HepG2 (cell line): Measurements from ENCODE around the gene ACER2. TPM values are rescaled to one million over a fixed set of nuclear protein-coding genes. Genes with fewer than 3 reads are reported as not detected.

Source experiments
- ATAC-seq: fragments of 200-7000 bp; cut with Tn5 transposase; 3 replicates; pipeline ENCODE4 v1.9.1; 2020; ENCODE audit warnings: mild to moderate bottlenecking, moderate library complexity
- BruUV-seq: library from RNA; stranded (reverse); fragments of 400-500 nt; replicated peaks from 2 replicates; lab custom pipeline; 2021; lab: Mats Ljungman, UMichigan
- CTCF ChIA-PET: fragments of 300-600 bp; formaldehyde crosslinking; extraction: SDS; loops from one replicate; lab custom pipeline; 2021; ENCODE audit warnings: low total read pairs, inconsistent platforms, low intra/inter-chr PET ratio; lab: Yijun Ruan, JAX
- POLR2A ChIA-PET: fragments of 350-600 bp; sonication (Branson Sonifier 250); formaldehyde crosslinking; loops from one replicate; lab custom pipeline; 2020; ENCODE audit warnings: antibody characterized with exemption, inconsistent platforms; lab: Yijun Ruan, JAX
- DNase-seq: peaks from one replicate; pipeline ENCODE4 v3.0.0-alpha.2; 2015; ENCODE audit warnings: low spot score
- FAIRE-seq: peaks from 3 replicates; lab custom pipeline; 2011; peaks lifted over from hg19 to GRCh38; lab: Jason Lieb, UNC
- H2AFZ ChIP-seq: one replicate; pipeline ENCODE4 v1.6.1; 2011; ENCODE audit warnings: low read length, inconsistent platforms
- H3K27ac ChIP-seq: fragments of 300-600 bp; 3 replicates; pipeline ENCODE4 v1.8.0; 2011; ENCODE audit warnings: mixed run types, mild to moderate bottlenecking, mixed read lengths, low read length, inconsistent platforms; ENCODE audit not compliant: insufficient read depth; ENCODE audit errors: extremely low read length
- H3K27me3 ChIP-seq, 2 experiments: fragments of 200-600 bp in 1 of 2; 2 replicates in 1 of 2; 3 replicates in 1 of 2; pipeline versions ENCODE4 v1.6.0 to v1.8.0; 2011; ENCODE audit warnings: low read length in 2 of 2, mild to moderate bottlenecking in 2 of 2, moderate library complexity in 2 of 2, inconsistent platforms in 1 of 2; ENCODE audit not compliant: insufficient read depth in 2 of 2, control insufficient read depth in 1 of 2
- H3K36me3 ChIP-seq, 2 experiments: fragments of 200-600 bp in 1 of 2; replicated peaks in 1 of 2; 2 replicates in 1 of 2; 3 replicates in 1 of 2; pipeline versions ENCODE4 v1.5.1 to v1.8.0; 2011; ENCODE audit warnings: low read length in 2 of 2, inconsistent platforms in 1 of 2; ENCODE audit not compliant: insufficient read depth in 2 of 2, control insufficient read depth in 1 of 2
- H3K4me1 ChIP-seq: 2 replicates; pipeline ENCODE4 v1.5.1; 2012; ENCODE audit warnings: low read length, inconsistent platforms; ENCODE audit not compliant: insufficient read depth
- H3K4me2 ChIP-seq: 2 replicates; pipeline ENCODE4 v1.6.0; 2011; ENCODE audit warnings: low read depth, low read length, inconsistent platforms
- H3K4me3 ChIP-seq, 3 experiments: fragments of 200-600 bp in 1 of 3; sonication (generic), shearing (Covaris generic) in 1 of 3; replicated peaks in 1 of 3; 2 replicates each; pipeline ENCODE4 v1.5.1; 2011 to 2016; ENCODE audit warnings: low read length in 3 of 3, inconsistent platforms in 2 of 3, low read depth in 2 of 3, mild to moderate bottlenecking in 2 of 3, control low read depth in 1 of 3, mixed read lengths in 1 of 3; ENCODE audit not compliant: insufficient read depth in 1 of 3
- H3K79me2 ChIP-seq: one replicate; pipeline ENCODE4 v1.6.1; 2011; ENCODE audit warnings: low read length, inconsistent platforms; ENCODE audit not compliant: insufficient read depth
- H3K9ac ChIP-seq: 2 replicates; pipeline ENCODE4 v1.6.0; 2011; ENCODE audit warnings: mild to moderate bottlenecking, low read depth, low read length, inconsistent platforms; ENCODE audit not compliant: insufficient read depth
- H3K9me3 ChIP-seq: 2 replicates; pipeline ENCODE4 v1.5.1; 2012; ENCODE audit warnings: mild to moderate bottlenecking, low read length
- H4K20me1 ChIP-seq: 2 replicates; pipeline ENCODE4 v1.6.0; 2011; ENCODE audit warnings: inconsistent platforms, mild to moderate bottlenecking, low read length, moderate library complexity; ENCODE audit not compliant: insufficient read depth
- ATF7 ChIP-seq, 2 experiments: fragments of 450-650 bp in 1 of 2; sonication (generic) in 1 of 2; formaldehyde crosslinking in 1 of 2; IDR thresholded peaks; 2 replicates each; pipeline versions ENCODE4 v1.4.0 to v1.6.1; 2016 to 2020; ENCODE audit warnings: antibody characterized with exemption in 1 of 2, mild to moderate bottlenecking in 1 of 2, missing genetic modification reagents in 1 of 2
- BCL3 ChIP-seq: sonication (generic); formaldehyde crosslinking; IDR thresholded peaks from 2 replicates; pipeline ENCODE4 v1.5.1; 2020; ENCODE audit warnings: mild to moderate bottlenecking, missing genetic modification reagents, moderate library complexity
- CHD4 ChIP-seq: fragments of 200-600 bp; sonication (generic); IDR thresholded peaks from 2 replicates; pipeline ENCODE4 v1.7.0; 2017; ENCODE audit warnings: mild to moderate bottlenecking, low read length, borderline replicate concordance
- TAF1 ChIP-seq: sonication (generic); formaldehyde crosslinking; IDR thresholded peaks from 2 replicates; pipeline ENCODE4 v1.4.0; 2020; ENCODE audit warnings: missing genetic modification reagents
- ZBTB14 ChIP-seq: sonication (generic); formaldehyde crosslinking; IDR thresholded peaks from 2 replicates; pipeline ENCODE4 v1.4.0; 2020; ENCODE audit warnings: missing genetic modification reagents
- ZNF180 ChIP-seq: sonication (generic); formaldehyde crosslinking; IDR thresholded peaks from 2 replicates; pipeline ENCODE4 v1.4.0; 2020; ENCODE audit warnings: low read depth, missing genetic modification reagents, borderline replicate concordance
- ZNF556 ChIP-seq: sonication (generic); formaldehyde crosslinking; IDR thresholded peaks from 2 replicates; pipeline ENCODE4 v1.4.0; 2020; ENCODE audit warnings: mild to moderate bottlenecking, missing genetic modification reagents, borderline replicate concordance
- ZNF577 ChIP-seq: sonication (generic); formaldehyde crosslinking; IDR thresholded peaks from 2 replicates; pipeline ENCODE4 v1.4.0; 2020; ENCODE audit warnings: mild to moderate bottlenecking, low read depth, missing genetic modification reagents, borderline replicate concordance
- WGBS: methylation state at CpG from one replicate; pipeline ENCODE4 v1.1.6; 2017; ENCODE audit warnings: low lambda C conversion rate; 5-methylcytosine and 5-hydroxymethylcytosine counted together
- in situ Hi-C: cut with HindIII; loops from 2 replicates; pipeline ENCODE4 v1.10.0; 2017; ENCODE audit warnings: low pct_unique_long_range_greater_than_20kb; ENCODE audit not compliant: extremely low pct_ligation_motif_present
- intact Hi-C: fragments of 100-400 bp; cut with micrococcal nuclease; formaldehyde crosslinking; loops from one replicate; pipeline ENCODE4 v1.10.0; 2022; ENCODE audit not compliant: unreplicated experiment
- polyA plus RNA-seq, 8 experiments: library from polyadenylated mRNA; depleted of rRNA in 3 of 8; stranded (reverse) in 7 of 8; unstranded in 1 of 8; fragments of >200 nt; fragmentation: Illumina TruSeq in 4 of 8; extraction: Trizol in 4 of 8; gene quantifications; 2 replicates each; pipeline versions ENCODE4 v1.2.1 to v1.2.3, GENCODE V29; 2011 to 2016; ENCODE audit warnings: low read depth in 4 of 8, missing spikeins in 1 of 8, mixed read lengths in 1 of 8; ENCODE audit not compliant: insufficient read depth in 1 of 8
- total RNA-seq, 5 experiments: library from RNA; depleted of rRNA; stranded (reverse); fragments of >200 nt; fragmentation: Illumina TruSeq; extraction: Trizol; gene quantifications; 2 replicates each; pipeline ENCODE4 v1.2.3, GENCODE V29; 2016; ENCODE audit warnings: low read depth in 1 of 5
- TF ChIP-seq, protein P1 (sequence below): fragments of 450-650 bp; IDR thresholded peaks from 2 replicates; pipeline ENCODE4 v1.6.1; 2017; ENCODE audit warnings: mild to moderate bottlenecking

ACER2 gene
- total and polyA plus RNA-seq, 2 of the 13 experiments (the other 11 are each of a cell fraction or from before 2014, with no cell fraction given) = 1.9 to 3.4 TPM

GRCh38 chr9:19469271-19469670 lies 60.5 kb downstream of the ACER2 start:
- ATAC-seq = no peak
- intact Hi-C loops = no loop called here
- 0% methylated on average over 3 of the region's 3 CpGs for WGBS
- Histone ChIP-seq H3K27me3 (0 out of 5 replicates have a peak, but pooled peaks cover 0 to 4% of the 10 kb centered on the region in 2 experiments), H3K4me3 (no peak overlapping the region), H3K36me3 (no peaks in the 10 kb centered on the region), H3K4me1 (peaks cover 9% of the 10 kb centered on the region), H2AFZ (no peak overlapping the region), H3K9ac (no peak overlapping the region), H4K20me1 (no peaks in the 10 kb centered on the region)
- no peak for FAIRE-seq
- no peak for DNase-seq
- in situ Hi-C loops = loop anchor here (10.0 kb wide), 1 partner anchor 424 kb away; the partner anchor contains the start of gene RRAGA
- BruUV-seq = no TSS peak
- TF ChIP-seq ZBTB14 (CRISPR knock-in tag) (no peak), TAF1 (CRISPR knock-in tag) (no peak), ZNF556 (CRISPR knock-in tag) (no peak)
- TF ChIP-seq, all 625 proteins: peak for 0
- no peak overlapping the region for H3K27ac ChIP-seq
- no peaks in the 10 kb centered on the region for H3K79me2 ChIP-seq
- H3K9me3 ChIP-seq = no peaks in the 10 kb centered on the region
- no peak overlapping the region for H3K4me2 ChIP-seq
- ChIA-PET POLR2A (no interaction called here), CTCF (no interaction called here)

- Histone ChIP-seq H3K4me2 (no peak overlapping the region), H3K36me3 (no peaks in the 10 kb centered on the region), H3K9ac (no peak overlapping the region), H3K4me3 (no peak overlapping the region), H2AFZ (no peak overlapping the region), H3K9me3 (no peaks in the 10 kb centered on the region), H3K4me1 (no peaks in the 10 kb centered on the region), H3K27ac (no peak overlapping the region), H3K79me2 (no peaks in the 10 kb centered on the region), H3K27me3 (0 out of 5 replicates have a peak, but pooled peaks cover 0 to 4% of the 10 kb centered on the region in 2 experiments), H4K20me1 (no peaks in the 10 kb centered on the region)
- ChIA-PET CTCF (no interaction called here), POLR2A (no interaction called here)
- DNase-seq = no peak
- ATAC-seq = no peak
- WGBS = 3% methylated on average over 4 of the region's 5 CpGs
- BruUV-seq = no TSS peak
- no peak for FAIRE-seq
- intact Hi-C loops (loop anchor here (5.0 kb wide), 1 partner anchor 1642 kb away; no protein-coding TSS in a partner anchor), in situ Hi-C loops (no loop called here)
- TF ChIP-seq, protein P1, sequence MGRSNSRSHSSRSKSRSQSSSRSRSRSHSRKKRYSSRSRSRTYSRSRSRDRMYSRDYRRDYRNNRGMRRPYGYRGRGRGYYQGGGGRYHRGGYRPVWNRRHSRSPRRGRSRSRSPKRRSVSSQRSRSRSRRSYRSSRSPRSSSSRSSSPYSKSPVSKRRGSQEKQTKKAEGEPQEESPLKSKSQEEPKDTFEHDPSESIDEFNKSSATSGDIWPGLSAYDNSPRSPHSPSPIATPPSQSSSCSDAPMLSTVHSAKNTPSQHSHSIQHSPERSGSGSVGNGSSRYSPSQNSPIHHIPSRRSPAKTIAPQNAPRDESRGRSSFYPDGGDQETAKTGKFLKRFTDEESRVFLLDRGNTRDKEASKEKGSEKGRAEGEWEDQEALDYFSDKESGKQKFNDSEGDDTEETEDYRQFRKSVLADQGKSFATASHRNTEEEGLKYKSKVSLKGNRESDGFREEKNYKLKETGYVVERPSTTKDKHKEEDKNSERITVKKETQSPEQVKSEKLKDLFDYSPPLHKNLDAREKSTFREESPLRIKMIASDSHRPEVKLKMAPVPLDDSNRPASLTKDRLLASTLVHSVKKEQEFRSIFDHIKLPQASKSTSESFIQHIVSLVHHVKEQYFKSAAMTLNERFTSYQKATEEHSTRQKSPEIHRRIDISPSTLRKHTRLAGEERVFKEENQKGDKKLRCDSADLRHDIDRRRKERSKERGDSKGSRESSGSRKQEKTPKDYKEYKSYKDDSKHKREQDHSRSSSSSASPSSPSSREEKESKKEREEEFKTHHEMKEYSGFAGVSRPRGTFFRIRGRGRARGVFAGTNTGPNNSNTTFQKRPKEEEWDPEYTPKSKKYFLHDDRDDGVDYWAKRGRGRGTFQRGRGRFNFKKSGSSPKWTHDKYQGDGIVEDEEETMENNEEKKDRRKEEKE = no peak
- no peak for TF ChIP-seq ZNF577 (CRISPR knock-in tag)
- no peak for TF ChIP-seq BCL3 (CRISPR knock-in tag)
- TF ChIP-seq ZNF180 (CRISPR knock-in tag) = no peak
- TF ChIP-seq ATF7 (IDR thresholded peaks at IDR 0.05) = no peak
- TF ChIP-seq ATF7 (CRISPR knock-in tag; IDR thresholded peaks at IDR 0.05) = no peak
- no peak for TF ChIP-seq CHD4
These were observed 61.8 kb downstream of the ACER2 start for GRCh38 chr9:19470567-19470966.
